Measurements from ENCODE around the gene MTMR10. TPM values are rescaled to one million over a fixed set of nuclear protein-coding genes. Genes with fewer than 3 reads are reported as not detected.

The MTMR10 gene
- polyA plus RNA-seq, 1 of the 3 experiments (the other 2 are of a cell fraction) = 6.4 TPM

DNA sequence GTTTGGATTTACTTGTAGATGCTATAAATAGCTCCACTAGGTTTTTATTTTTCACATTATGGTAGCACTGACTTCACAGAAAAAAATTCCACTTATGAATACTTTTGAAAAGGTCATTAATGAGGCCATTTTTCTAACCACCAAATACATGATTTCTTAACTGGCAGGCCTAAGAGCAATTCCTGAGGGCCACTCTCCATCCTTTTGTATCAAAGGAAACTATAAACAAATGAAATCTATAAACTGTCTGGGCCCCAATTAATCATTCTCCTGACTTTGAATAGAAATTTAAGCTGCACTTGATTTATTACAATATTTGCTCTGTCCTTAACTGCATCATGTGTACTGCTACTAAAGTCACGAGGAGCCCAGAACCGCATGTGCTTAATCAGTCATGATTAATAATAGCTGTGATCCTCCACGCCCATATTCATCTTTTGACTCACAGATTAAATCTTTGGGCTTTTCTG, 25.1 kb upstream of the MTMR10 start (continued):
- TF ChIP-seq, protein P1, sequence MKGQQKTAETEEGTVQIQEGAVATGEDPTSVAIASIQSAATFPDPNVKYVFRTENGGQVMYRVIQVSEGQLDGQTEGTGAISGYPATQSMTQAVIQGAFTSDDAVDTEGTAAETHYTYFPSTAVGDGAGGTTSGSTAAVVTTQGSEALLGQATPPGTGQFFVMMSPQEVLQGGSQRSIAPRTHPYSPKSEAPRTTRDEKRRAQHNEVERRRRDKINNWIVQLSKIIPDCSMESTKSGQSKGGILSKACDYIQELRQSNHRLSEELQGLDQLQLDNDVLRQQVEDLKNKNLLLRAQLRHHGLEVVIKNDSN (IDR thresholded peaks at IDR 0.05; ENCODE audit: borderline replicate concordance, low read depth) = peak; percentile 26; the same call in 1 of the 2 replicates
- TF ChIP-seq FOXJ3 (CRISPR knock-in tag; IDR thresholded peaks at IDR 0.05) = no peak

DNA sequence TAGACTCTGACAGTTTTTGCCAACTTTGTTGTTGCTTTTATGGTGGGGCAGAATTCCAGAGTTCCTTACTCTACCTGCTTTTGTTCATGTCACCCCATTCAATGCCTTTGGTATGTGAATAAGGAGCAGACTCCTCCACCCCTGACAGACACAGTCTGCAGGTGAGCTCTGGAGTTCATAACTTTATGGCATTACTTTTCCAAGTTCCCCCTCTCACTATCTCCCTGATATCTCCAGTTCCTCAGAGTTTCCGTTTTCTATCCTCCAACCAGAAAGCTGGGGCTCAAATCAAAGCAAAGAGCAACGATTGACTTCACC, 23.1 kb upstream of the MTMR10 start:
- Histone ChIP-seq H3K27me3 (ENCODE audit: insufficient read depth) (no peaks in the 10 kb centered on the region), H3K9me2 (no peaks in the 10 kb centered on the region), H3K79me2 (ENCODE audit: insufficient read depth) (no peaks in the 10 kb centered on the region), H3K4me2 (no peak overlapping the region), H3K36me3 (replicated peaks in 1 of 2; ENCODE audit: control insufficient read depth in 1 of 2, insufficient read depth in 2 of 2, low read length in 1 of 2) (no peaks in the 10 kb centered on the region), H4K20me1 (ENCODE audit: insufficient read depth) (no peaks in the 10 kb centered on the region), H2AFZ (ENCODE audit: low read depth) (no peak overlapping the region), H3K4me3 (ENCODE audit: low read depth in 2 of 2, low read length in 1 of 2) (no peak overlapping the region), H3K4me1 (ENCODE audit: control insufficient read depth in 1 of 2, insufficient read depth in 2 of 2, low read depth in 1 of 2, low read length in 1 of 2) (no peaks in the 10 kb centered on the region), H3K27ac (ENCODE audit: low read depth in 2 of 2, low read length in 1 of 2) (no peak overlapping the region), H3F3A (replicated peaks; ENCODE audit: insufficient read depth) (no peaks in the 10 kb centered on the region), H3K9ac (no peak overlapping the region), H3K9me3 (peaks cover 24% of the 10 kb centered on the region)
- DNase-seq = no peak
- TF ChIP-seq GABPA (IDR thresholded peaks at IDR 0.05; ENCODE audit: low read depth) = no peak
- WGBS (ENCODE audit: low lambda C conversion rate) = 49% methylated on average over 2 of the region's 2 CpGs
- CTCF ChIA-PET = interaction anchor here (1.2 kb wide), 2 partner anchors 115 to 155 kb away, joined by 3 to 4 read pairs; no protein-coding TSS in a partner anchor
- POLR2A ChIA-PET = interaction anchor here (0.6 kb wide), 1 partner anchor 23 kb away, joined by 3 read pairs; no protein-coding TSS in a partner anchor

DNA sequence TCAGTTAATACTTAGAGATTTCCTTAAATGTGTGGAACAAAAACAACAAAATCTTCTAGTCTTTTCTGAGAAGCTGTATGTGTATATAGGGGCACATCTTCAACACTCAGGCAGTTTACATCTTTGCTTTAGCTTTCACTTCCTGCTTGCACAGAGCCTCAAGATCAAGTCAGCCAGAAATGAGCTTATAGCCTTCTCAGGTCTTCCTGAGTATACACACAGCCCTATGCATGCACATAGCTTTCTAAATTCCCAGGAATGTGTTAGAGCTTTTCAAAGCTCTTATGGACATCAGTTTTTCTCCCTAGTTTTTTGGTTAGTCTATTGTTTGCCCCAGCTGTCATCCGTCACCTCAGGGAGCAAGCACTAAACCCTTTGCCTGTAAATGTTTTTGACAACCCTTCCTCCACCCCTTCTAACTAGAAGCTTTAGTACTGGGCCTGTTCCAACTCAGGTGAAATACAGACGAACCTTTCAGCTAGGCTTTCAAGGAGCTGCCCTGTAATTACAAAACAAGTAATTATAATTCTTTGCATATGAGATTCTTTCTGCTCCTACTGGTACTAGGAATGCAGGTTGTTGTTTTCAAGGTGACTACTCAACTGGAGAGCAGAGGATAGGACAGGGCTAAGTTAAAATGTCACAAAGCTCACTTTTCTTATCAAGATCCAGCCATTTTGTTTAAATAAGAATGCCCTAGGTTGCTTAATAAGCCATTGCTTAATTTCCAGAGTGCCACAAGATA, 22.6 kb upstream of the MTMR10 start:
- 27% methylated on average over 2 of the region's 2 CpGs for WGBS (ENCODE audit: low lambda C conversion rate)
- ChIA-PET CTCF (interaction anchor here (0.7 to 1.2 kb wide), 6 partner anchors 10 to 474 kb away, joined by 3 to 4 read pairs (median 3); no protein-coding TSS in a partner anchor), POLR2A (interaction anchor here (0.6 kb wide), 1 partner anchor 22 kb away, joined by 3 read pairs; no protein-coding TSS in a partner anchor)
- H3K27ac ChIP-seq (ENCODE audit: low read depth in 2 of 2, low read length in 1 of 2) = no peak overlapping the region
- H3K4me2 ChIP-seq = no peak overlapping the region
- no peak overlapping the region for H2AFZ ChIP-seq (ENCODE audit: low read depth)
- H3K9ac ChIP-seq = no peak overlapping the region
- no peaks in the 10 kb centered on the region for H3K9me2 ChIP-seq
- H3K27me3 ChIP-seq (ENCODE audit: insufficient read depth) = no peaks in the 10 kb centered on the region
- H3K79me2 ChIP-seq (ENCODE audit: insufficient read depth) = no peaks in the 10 kb centered on the region
- H3K9me3 ChIP-seq = peaks cover 24% of the 10 kb centered on the region
- no peak for DNase-seq
- no peaks in the 10 kb centered on the region for H4K20me1 ChIP-seq (ENCODE audit: insufficient read depth)
- no peaks in the 10 kb centered on the region for H3K36me3 ChIP-seq (replicated peaks in 1 of 2; ENCODE audit: control insufficient read depth in 1 of 2, insufficient read depth in 2 of 2, low read length in 1 of 2)
- no peak overlapping the region for H3K4me3 ChIP-seq (ENCODE audit: low read depth in 2 of 2, low read length in 1 of 2)
- no peaks in the 10 kb centered on the region for H3K4me1 ChIP-seq (ENCODE audit: control insufficient read depth in 1 of 2, insufficient read depth in 2 of 2, low read depth in 1 of 2, low read length in 1 of 2)
- H3F3A ChIP-seq (replicated peaks; ENCODE audit: insufficient read depth) = no peaks in the 10 kb centered on the region
- TF ChIP-seq, protein P2, sequence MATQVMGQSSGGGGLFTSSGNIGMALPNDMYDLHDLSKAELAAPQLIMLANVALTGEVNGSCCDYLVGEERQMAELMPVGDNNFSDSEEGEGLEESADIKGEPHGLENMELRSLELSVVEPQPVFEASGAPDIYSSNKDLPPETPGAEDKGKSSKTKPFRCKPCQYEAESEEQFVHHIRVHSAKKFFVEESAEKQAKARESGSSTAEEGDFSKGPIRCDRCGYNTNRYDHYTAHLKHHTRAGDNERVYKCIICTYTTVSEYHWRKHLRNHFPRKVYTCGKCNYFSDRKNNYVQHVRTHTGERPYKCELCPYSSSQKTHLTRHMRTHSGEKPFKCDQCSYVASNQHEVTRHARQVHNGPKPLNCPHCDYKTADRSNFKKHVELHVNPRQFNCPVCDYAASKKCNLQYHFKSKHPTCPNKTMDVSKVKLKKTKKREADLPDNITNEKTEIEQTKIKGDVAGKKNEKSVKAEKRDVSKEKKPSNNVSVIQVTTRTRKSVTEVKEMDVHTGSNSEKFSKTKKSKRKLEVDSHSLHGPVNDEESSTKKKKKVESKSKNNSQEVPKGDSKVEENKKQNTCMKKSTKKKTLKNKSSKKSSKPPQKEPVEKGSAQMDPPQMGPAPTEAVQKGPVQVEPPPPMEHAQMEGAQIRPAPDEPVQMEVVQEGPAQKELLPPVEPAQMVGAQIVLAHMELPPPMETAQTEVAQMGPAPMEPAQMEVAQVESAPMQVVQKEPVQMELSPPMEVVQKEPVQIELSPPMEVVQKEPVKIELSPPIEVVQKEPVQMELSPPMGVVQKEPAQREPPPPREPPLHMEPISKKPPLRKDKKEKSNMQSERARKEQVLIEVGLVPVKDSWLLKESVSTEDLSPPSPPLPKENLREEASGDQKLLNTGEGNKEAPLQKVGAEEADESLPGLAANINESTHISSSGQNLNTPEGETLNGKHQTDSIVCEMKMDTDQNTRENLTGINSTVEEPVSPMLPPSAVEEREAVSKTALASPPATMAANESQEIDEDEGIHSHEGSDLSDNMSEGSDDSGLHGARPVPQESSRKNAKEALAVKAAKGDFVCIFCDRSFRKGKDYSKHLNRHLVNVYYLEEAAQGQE (IDR thresholded peaks at IDR 0.05; ENCODE audit: low read depth, low read length) = no peak
- TF ChIP-seq, protein P3, sequence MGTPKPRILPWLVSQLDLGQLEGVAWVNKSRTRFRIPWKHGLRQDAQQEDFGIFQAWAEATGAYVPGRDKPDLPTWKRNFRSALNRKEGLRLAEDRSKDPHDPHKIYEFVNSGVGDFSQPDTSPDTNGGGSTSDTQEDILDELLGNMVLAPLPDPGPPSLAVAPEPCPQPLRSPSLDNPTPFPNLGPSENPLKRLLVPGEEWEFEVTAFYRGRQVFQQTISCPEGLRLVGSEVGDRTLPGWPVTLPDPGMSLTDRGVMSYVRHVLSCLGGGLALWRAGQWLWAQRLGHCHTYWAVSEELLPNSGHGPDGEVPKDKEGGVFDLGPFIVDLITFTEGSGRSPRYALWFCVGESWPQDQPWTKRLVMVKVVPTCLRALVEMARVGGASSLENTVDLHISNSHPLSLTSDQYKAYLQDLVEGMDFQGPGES (IDR thresholded peaks at IDR 0.05; ENCODE audit: low read depth, low read length) = no peak
- TF ChIP-seq, protein P1 (IDR thresholded peaks at IDR 0.05; ENCODE audit: borderline replicate concordance, low read depth) = no peak
- no peak for TF ChIP-seq CHD2 (IDR thresholded peaks at IDR 0.05; ENCODE audit: low read length, partially characterized antibody)
- TF ChIP-seq, protein P4, sequence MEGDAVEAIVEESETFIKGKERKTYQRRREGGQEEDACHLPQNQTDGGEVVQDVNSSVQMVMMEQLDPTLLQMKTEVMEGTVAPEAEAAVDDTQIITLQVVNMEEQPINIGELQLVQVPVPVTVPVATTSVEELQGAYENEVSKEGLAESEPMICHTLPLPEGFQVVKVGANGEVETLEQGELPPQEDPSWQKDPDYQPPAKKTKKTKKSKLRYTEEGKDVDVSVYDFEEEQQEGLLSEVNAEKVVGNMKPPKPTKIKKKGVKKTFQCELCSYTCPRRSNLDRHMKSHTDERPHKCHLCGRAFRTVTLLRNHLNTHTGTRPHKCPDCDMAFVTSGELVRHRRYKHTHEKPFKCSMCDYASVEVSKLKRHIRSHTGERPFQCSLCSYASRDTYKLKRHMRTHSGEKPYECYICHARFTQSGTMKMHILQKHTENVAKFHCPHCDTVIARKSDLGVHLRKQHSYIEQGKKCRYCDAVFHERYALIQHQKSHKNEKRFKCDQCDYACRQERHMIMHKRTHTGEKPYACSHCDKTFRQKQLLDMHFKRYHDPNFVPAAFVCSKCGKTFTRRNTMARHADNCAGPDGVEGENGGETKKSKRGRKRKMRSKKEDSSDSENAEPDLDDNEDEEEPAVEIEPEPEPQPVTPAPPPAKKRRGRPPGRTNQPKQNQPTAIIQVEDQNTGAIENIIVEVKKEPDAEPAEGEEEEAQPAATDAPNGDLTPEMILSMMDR (IDR thresholded peaks at IDR 0.05) = no peak
- TF ChIP-seq RCOR1 (IDR thresholded peaks at IDR 0.05; ENCODE audit: low read length) = no peak
- no peak for TF ChIP-seq TEAD4 (IDR thresholded peaks at IDR 0.05; ENCODE audit: borderline replicate concordance, insufficient read depth)
- TF ChIP-seq FOSL2 (IDR thresholded peaks at IDR 0.05; ENCODE audit: borderline replicate concordance, low read depth) = no peak
- TF ChIP-seq MEF2A (IDR thresholded peaks at IDR 0.05; ENCODE audit: borderline replicate concordance, low read depth) = no peak
- no peak for TF ChIP-seq EZH2phosphoT487 (IDR thresholded peaks at IDR 0.05; ENCODE audit: borderline replicate concordance, low read depth)
- TF ChIP-seq, protein P5, sequence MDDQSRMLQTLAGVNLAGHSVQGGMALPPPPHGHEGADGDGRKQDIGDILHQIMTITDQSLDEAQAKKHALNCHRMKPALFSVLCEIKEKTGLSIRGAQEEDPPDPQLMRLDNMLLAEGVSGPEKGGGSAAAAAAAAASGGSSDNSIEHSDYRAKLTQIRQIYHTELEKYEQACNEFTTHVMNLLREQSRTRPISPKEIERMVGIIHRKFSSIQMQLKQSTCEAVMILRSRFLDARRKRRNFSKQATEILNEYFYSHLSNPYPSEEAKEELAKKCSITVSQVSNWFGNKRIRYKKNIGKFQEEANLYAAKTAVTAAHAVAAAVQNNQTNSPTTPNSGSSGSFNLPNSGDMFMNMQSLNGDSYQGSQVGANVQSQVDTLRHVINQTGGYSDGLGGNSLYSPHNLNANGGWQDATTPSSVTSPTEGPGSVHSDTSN (IDR thresholded peaks at IDR 0.05) = no peak
